Body of pancreas (tissue), 4 donors: ENCODE results near the gene FBLN5. TPM values are rescaled to one million over a fixed set of nuclear protein-coding genes. Genes with fewer than 3 reads are reported as not detected.

Experiments used
- ATAC-seq: fragments of 150-250 bp; one replicate; pipeline ENCODE4 v1.9.1; 2016
- DNase-seq, 4 donors: peaks; one replicate each; pipeline ENCODE4 v3.0.0-alpha.2; 2019
- H3K27ac ChIP-seq, 4 donors: fragments of 200-600 bp; sonication (generic); 1 replicate in 3 of 4; 2 replicates in 1 of 4; pipeline versions ENCODE4 v1.5.1 to v1.6.1; 2016 to 2019; ENCODE audit warnings: mild to moderate bottlenecking in 1 of 4, mixed read lengths in 1 of 4, moderate library complexity in 1 of 4
- H3K27me3 ChIP-seq, 2 donors: fragments of 200-600 bp; sonication (generic); one replicate each; pipeline ENCODE4 v1.6.0; 2016; ENCODE audit warnings: mild to moderate bottlenecking in 1 of 2
- H3K36me3 ChIP-seq, 2 donors: fragments of 200-600 bp; sonication (generic); replicated peaks in 1 of 2; 2 replicates each; pipeline ENCODE4 v1.5.1; 2016; ENCODE audit warnings: low read depth in 2 of 2; ENCODE audit not compliant: insufficient read depth in 1 of 2
- H3K4me1 ChIP-seq: fragments of 200-600 bp; sonication (generic); one replicate; pipeline ENCODE4 v1.6.0; 2016
- H3K4me3 ChIP-seq, 2 donors: fragments of 200-600 bp; sonication (generic); 1 replicate in 1 of 2; 2 replicates in 1 of 2; pipeline ENCODE4 v1.5.1; 2016 to 2019
- H3K9me3 ChIP-seq, 3 donors: fragments of 200-600 bp; sonication (generic); 1 replicate in 2 of 3; 2 replicates in 1 of 3; pipeline ENCODE4 v1.5.1; 2016
- CTCF ChIP-seq, 7 experiments: fragments of 450-650 bp in 4 of 7; fragments of 200-600 bp in 3 of 7; sonication (generic) in 3 of 7; IDR thresholded peaks; one replicate each; pipeline ENCODE4 v1.5.1; 2016 to 2019; ENCODE audit warnings: antibody characterized with exemption in 7 of 7
- POLR2A ChIP-seq, 3 donors: fragments of 450-650 bp; IDR thresholded peaks; one replicate each; pipeline ENCODE4 v1.6.1; 2016; ENCODE audit warnings: antibody characterized with exemption in 3 of 3, mild to moderate bottlenecking in 2 of 3
- WGBS, 2 donors: methylation state at CpG; one replicate each; pipeline ENCODE4 v1.1.5; 2017; 5-methylcytosine and 5-hydroxymethylcytosine counted together
- intact Hi-C: fragments of 100-400 bp; cut with DNase I; formaldehyde crosslinking; loops from one replicate; pipeline ENCODE4 v1.15.1; 2023
- total RNA-seq, 2 donors: library from RNA; depleted of rRNA; stranded (reverse); fragments of >200 nt; gene quantifications; one replicate each; pipeline ENCODE4 v1.1.0, GENCODE V29; 2016

FBLN5 gene
- total RNA-seq, 2 donors from 2014 or later, result 52.1 to 129 TPM

DNA sequence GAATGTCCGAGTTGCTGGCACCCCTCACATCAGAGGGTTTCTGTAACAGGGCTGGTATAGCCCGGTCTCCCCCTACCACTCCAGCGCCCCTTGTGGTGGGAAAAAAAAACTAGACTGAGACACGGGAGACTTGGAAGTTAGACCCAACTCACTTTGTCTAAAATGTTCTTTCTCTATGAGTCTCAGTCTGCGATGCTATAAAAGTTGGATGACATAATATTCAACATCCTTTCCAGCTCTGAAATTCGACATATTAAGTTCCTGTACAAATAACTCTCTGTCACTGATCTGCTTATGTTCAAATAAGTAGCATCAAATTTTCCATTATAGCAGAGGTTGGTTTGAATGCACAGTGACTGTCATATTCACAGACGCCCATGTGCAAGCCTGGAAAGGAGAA is 54.5 kb downstream of the FBLN5 start:
- intact Hi-C loops, result no loop called here
- 45 to 52% methylated on average over 7 of the region's 7 CpGs for WGBS, 2 donors
- no peak overlapping the region for H3K4me3 ChIP-seq
- ATAC-seq (no peak), DNase-seq (no peak)
- TF ChIP-seq CTCF (IDR thresholded peaks at IDR 0.05) (peak in 5 of 7 experiments; percentile 28 to 37 (median 36)), POLR2A (IDR thresholded peaks at IDR 0.05) (no peak)
- no peaks in the 10 kb centered on the region for H3K27me3 ChIP-seq
- H3K4me1 ChIP-seq, result peaks cover 57% of the 10 kb centered on the region
- peak overlapping the region in 2 of 4 donors; percentile 88 for H3K27ac ChIP-seq
- no peaks in the 10 kb centered on the region for H3K9me3 ChIP-seq
- no peaks in the 10 kb centered on the region for H3K36me3 ChIP-seq

GRCh38 chr14:91891721-91892220 is 55.7 kb downstream of the FBLN5 start:
- Histone ChIP-seq H3K27ac (peak overlapping the region in 3 of 4 donors; percentile 58 to 88 (median 88)), H3K4me1 (peaks cover 45% of the 10 kb centered on the region)

DNA sequence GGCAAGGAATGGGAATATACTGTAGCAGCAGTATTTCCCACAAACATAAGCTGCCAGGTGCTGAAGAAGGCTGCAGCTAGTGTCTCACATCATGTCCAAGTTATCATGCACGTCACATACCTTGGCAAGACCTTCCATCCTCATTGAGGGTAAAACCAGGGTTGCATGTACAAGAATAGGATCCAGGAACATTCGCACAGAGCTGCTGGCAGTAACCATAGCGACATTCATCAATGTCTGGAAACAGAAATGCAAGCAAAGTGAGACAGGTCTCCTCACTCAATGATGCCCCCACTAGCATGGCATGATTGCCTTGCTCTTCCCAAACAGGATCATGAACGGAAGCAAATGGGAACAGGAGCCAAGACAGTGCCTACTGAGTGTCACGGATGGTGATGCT is 56.4 kb downstream of the FBLN5 start:
- DNase-seq (no peak), ATAC-seq (no peak)
- H3K4me3 ChIP-seq, result no peak overlapping the region
- no peaks in the 10 kb centered on the region for H3K9me3 ChIP-seq
- intact Hi-C loops, result no loop called here
- H3K36me3 ChIP-seq, result no peaks in the 10 kb centered on the region
- peaks cover 40% of the 10 kb centered on the region for H3K4me1 ChIP-seq
- no peaks in the 10 kb centered on the region for H3K27me3 ChIP-seq
- no peak for TF ChIP-seq CTCF (IDR thresholded peaks at IDR 0.05)
- no peak for TF ChIP-seq POLR2A (IDR thresholded peaks at IDR 0.05)
- H3K27ac ChIP-seq, result peak overlapping the region; percentile 78 to 88 (median 87)
- WGBS, 2 donors, result 82 to 89% methylated on average over 3 to 5 of the region's 5 CpGs

More at GRCh38 chr14:91891721-91892220, 55.7 kb downstream of the FBLN5 start:
- no peaks in the 10 kb centered on the region for H3K27me3 ChIP-seq
- intact Hi-C loops, result no loop called here
- TF ChIP-seq POLR2A (IDR thresholded peaks at IDR 0.05) (no peak), CTCF (IDR thresholded peaks at IDR 0.05) (no peak)
- H3K36me3 ChIP-seq, result no peaks in the 10 kb centered on the region
- H3K4me3 ChIP-seq, result no peak overlapping the region
- 79 to 94% methylated on average over 3 of the region's 3 CpGs for WGBS, 2 donors
- no peaks in the 10 kb centered on the region for H3K9me3 ChIP-seq
- peak in 1 of 4 donors; percentile 43 for DNase-seq
- peak; percentile 54 for ATAC-seq

DNA sequence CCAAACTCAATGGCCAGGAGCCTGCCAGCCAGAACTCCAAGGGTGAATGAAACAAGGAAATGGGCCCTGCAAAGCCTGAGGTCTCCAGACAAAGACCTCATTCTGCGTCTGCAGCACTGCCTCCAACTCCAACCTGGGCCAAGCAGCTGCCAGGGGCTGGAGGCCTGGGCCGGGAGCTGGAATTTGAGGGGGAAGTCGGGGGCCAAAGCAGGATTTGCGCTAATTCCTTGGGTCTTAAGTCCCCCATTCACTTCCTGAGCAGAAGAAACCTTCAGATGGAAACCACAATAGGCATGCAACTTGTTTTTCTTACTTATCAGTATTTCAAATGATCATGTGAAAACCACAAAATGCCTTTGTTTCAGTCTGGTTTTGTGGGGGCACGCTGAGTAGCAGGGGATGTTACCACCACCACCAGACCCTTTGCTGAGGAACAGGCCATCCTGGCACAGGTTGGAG is 57.2 kb downstream of the FBLN5 start:
- Histone ChIP-seq H3K27me3 (no peaks in the 10 kb centered on the region), H3K36me3 (no peaks in the 10 kb centered on the region), H3K4me1 (peaks cover 40% of the 10 kb centered on the region), H3K9me3 (no peaks in the 10 kb centered on the region), H3K27ac (peak overlapping the region; percentile 78 to 88 (median 87)), H3K4me3 (no peak overlapping the region)
- ATAC-seq (peak; percentile 45), DNase-seq (peak in 3 of 4 donors; percentile 54 to 75 (median 56))
- 20 to 48% methylated on average over 4 to 5 of the region's 5 CpGs for WGBS, 2 donors
- no peak for TF ChIP-seq POLR2A (IDR thresholded peaks at IDR 0.05)
- TF ChIP-seq CTCF (IDR thresholded peaks at IDR 0.05), result no peak
- intact Hi-C loops, result no loop called here
